CD4-positive, alpha-beta memory T cell (primary cell): ENCODE measurements around the gene SMARCE1. TPM values are rescaled to one million over a fixed set of nuclear protein-coding genes. Genes with fewer than 3 reads are reported as not detected.
A peak's percentile ranks its signal among the peaks of the same experiment; 100 is the strongest.

Experiments
- CTCF ChIA-PET: fragments of 350-600 bp; sonication (Branson Sonifier 250); formaldehyde crosslinking; loops from one replicate; lab custom pipeline; 2021; ENCODE audit warnings: inconsistent platforms; ENCODE audit not compliant: partially characterized antibody; lab: Charles Lee
- POLR2A ChIA-PET: fragments of 350-600 bp; sonication (Branson Sonifier 250); formaldehyde crosslinking; loops from one replicate; lab custom pipeline; 2021; ENCODE audit not compliant: partially characterized antibody; lab: Charles Lee
- DNase-seq, 5 donors: peaks; one replicate each; pipeline versions ENCODE4 v3.0.0 to v3.0.0-alpha.2; 2020 to 2022; ENCODE audit warnings: mixed read lengths in 1 of 5
- H3K27ac ChIP-seq: one replicate; pipeline ENCODE4 v1.7.0; 2013; ENCODE audit warnings: low read depth, low read length
- H3K27me3 ChIP-seq: 2 replicates; pipeline ENCODE4 v1.7.0; 2013; ENCODE audit warnings: mild to moderate bottlenecking, low read length, moderate library complexity; ENCODE audit not compliant: insufficient read depth
- H3K36me3 ChIP-seq: 2 replicates; pipeline ENCODE4 v1.7.0; 2013; ENCODE audit warnings: mild to moderate bottlenecking, low read length, moderate library complexity; ENCODE audit not compliant: insufficient read depth
- H3K4me1 ChIP-seq: 2 replicates; pipeline ENCODE4 v1.7.0; 2013; ENCODE audit warnings: mild to moderate bottlenecking, low read length, moderate library complexity; ENCODE audit not compliant: insufficient read depth
- H3K4me3 ChIP-seq, 2 donors: one replicate each; pipeline ENCODE4 v1.7.0; 2013; ENCODE audit warnings: low read length in 2 of 2, mild to moderate bottlenecking in 1 of 2
- H3K9me3 ChIP-seq, 2 donors: one replicate each; pipeline ENCODE4 v1.7.0; 2013; ENCODE audit warnings: low read length in 2 of 2, control low read depth in 1 of 2; ENCODE audit not compliant: control insufficient read depth in 1 of 2
- H3K27ac Mint-ChIP-seq, 7 donors: one replicate each; pipeline ENCODE4 v1.8.0; 2020 to 2021; ENCODE audit warnings: mixed read lengths in 7 of 7, mild to moderate bottlenecking in 6 of 7, inconsistent platforms in 3 of 7, moderate library complexity in 3 of 7
- H3K27me3 Mint-ChIP-seq, 2 donors: one replicate each; pipeline ENCODE4 v1.8.0; 2020 to 2021; ENCODE audit warnings: mixed read lengths in 2 of 2
- H3K36me3 Mint-ChIP-seq, 2 donors: one replicate each; pipeline ENCODE4 v1.8.0; 2020 to 2021; ENCODE audit warnings: mixed read lengths in 2 of 2, inconsistent platforms in 1 of 2, mild to moderate bottlenecking in 1 of 2
- H3K4me1 Mint-ChIP-seq, 4 donors: one replicate each; pipeline ENCODE4 v1.8.0; 2020 to 2021; ENCODE audit warnings: mixed read lengths in 4 of 4, mild to moderate bottlenecking in 1 of 4
- H3K4me3 Mint-ChIP-seq, 8 donors: one replicate each; pipeline ENCODE4 v1.8.0; 2020 to 2021; ENCODE audit warnings: mixed read lengths in 8 of 8, mild to moderate bottlenecking in 7 of 8, moderate library complexity in 6 of 8, inconsistent platforms in 3 of 8
- H3K9me3 Mint-ChIP-seq, 8 donors: one replicate each; pipeline ENCODE4 v1.8.0; 2020 to 2021; ENCODE audit warnings: mixed read lengths in 8 of 8, mild to moderate bottlenecking in 5 of 8, inconsistent platforms in 3 of 8, moderate library complexity in 1 of 8
- intact Hi-C: fragments of 100-400 bp; cut with micrococcal nuclease; formaldehyde crosslinking; loops from one replicate; pipeline ENCODE4 v1.15.1; 2023
- polyA plus RNA-seq, 2 donors: library from polyadenylated mRNA; unstranded; fragments of 300-500 nt; fragmentation: Illumina TruSeq; gene quantifications; one replicate each; pipeline ENCODE4 v1.2.3, GENCODE V29; 2021
- total RNA-seq, 2 experiments: library from RNA; stranded (reverse); gene quantifications; one replicate each; pipeline ENCODE4 v1.2.3, GENCODE V29; 2021

Gene SMARCE1
- total RNA-seq, result 10 to 100 TPM; 87.6 to 91.0 TPM
- 100 to 1,000 TPM; 148 to 197 TPM for polyA plus RNA-seq

- H3K4me1 Mint-ChIP-seq, result peaks cover 23 to 58% (median 37%) of the 10 kb centered on the region in 4 donors
- Histone ChIP-seq H3K4me1 (peaks cover 47% of the 10 kb centered on the region), H3K27me3 (no peaks in the 10 kb centered on the region), H3K4me3 (peak within 1 kb of the TSS; percentile 82 to 92), H3K9me3 (no peaks in the 10 kb centered on the region), H3K36me3 (peaks cover 15% of the 10 kb centered on the region), H3K27ac (peak within 1 kb of the TSS; percentile 95)
- ChIA-PET CTCF (interaction anchor here (0.8 to 1.7 kb wide), 4 partner anchors 33 to 230 kb away, joined by 3 read pairs; partner anchors contain the start of gene TOP2A), POLR2A (interaction anchor here (0.6 to 4.1 kb wide), 29 partner anchors 9 to 1741 kb away, joined by 3 to 32 read pairs (median 6); partner anchors contain the start of genes CCR7, EIF1, STAT3 and TOP2A)
- peak; percentile 76 to 83 (median 77) for DNase-seq
- intact Hi-C loops, result loop anchor here (1.0 kb wide), 1 partner anchor 79 kb away; no protein-coding TSS in a partner anchor
- H3K9me3 Mint-ChIP-seq, result no peaks in the 10 kb centered on the region
- no peaks in the 10 kb centered on the region for H3K27me3 Mint-ChIP-seq
- peaks cover 21 to 36% of the 10 kb centered on the region in 2 donors for H3K36me3 Mint-ChIP-seq
- peak within 1 kb of the TSS; percentile 98 to 100 (median 99) for H3K27ac Mint-ChIP-seq
- H3K4me3 Mint-ChIP-seq, result peak within 1 kb of the TSS; percentile 88 to 98 (median 94)
Measured at GRCh38 chr17:40647624-40648383, at the start of gene SMARCE1. TSS of gene SMARCE1 (minus strand) at chr17:40647818. CDS start at chr17:40645802, 2,016 bp downstream.

GRCh38 chr17:40697297-40697696, 49.7 kb upstream of the SMARCE1 start:
- H3K27me3 ChIP-seq, result no peaks in the 10 kb centered on the region
- no peak overlapping the region for H3K4me3 ChIP-seq
- no peak overlapping the region for H3K27ac ChIP-seq
- Mint-ChIP-seq H3K27ac (no peak overlapping the region), H3K27me3 (peaks cover 11 to 25% of the 10 kb centered on the region in 2 donors), H3K4me1 (peaks cover 0 to 8% (median 0%) of the 10 kb centered on the region in 4 donors), H3K4me3 (no peak overlapping the region), H3K9me3 (no peaks in the 10 kb centered on the region), H3K36me3 (no peaks in the 10 kb centered on the region)
- CTCF ChIA-PET, result no interaction called here
- intact Hi-C loops, result no loop called here
- DNase-seq, result no peak
- POLR2A ChIA-PET, result no interaction called here
- no peaks in the 10 kb centered on the region for H3K36me3 ChIP-seq
- no peaks in the 10 kb centered on the region for H3K4me1 ChIP-seq
- no peaks in the 10 kb centered on the region for H3K9me3 ChIP-seq

DNA sequence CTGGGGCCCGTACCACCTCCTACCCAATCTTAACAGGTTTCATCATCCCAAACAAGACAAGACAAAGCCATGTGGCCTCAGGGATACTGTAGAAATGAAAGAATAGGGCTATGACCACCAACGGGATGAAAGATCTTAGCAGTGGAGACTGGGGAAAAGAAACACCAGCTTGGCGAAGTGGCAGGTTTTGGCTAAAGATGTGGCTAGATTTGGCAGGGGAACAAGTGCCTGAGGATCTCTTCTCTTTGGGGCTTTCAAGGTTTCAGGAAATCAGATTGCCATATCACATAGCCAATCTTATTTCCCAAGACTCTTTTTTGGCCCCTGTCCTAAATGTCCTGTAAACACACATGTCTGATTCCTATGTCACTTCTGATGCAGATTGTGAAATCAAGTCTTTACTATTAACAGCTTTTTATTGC, 49.0 kb upstream of the SMARCE1 start:
- Histone ChIP-seq H3K4me1 (no peaks in the 10 kb centered on the region), H3K36me3 (no peaks in the 10 kb centered on the region), H3K27ac (no peak overlapping the region), H3K9me3 (no peaks in the 10 kb centered on the region), H3K4me3 (no peak overlapping the region), H3K27me3 (no peaks in the 10 kb centered on the region)
- POLR2A ChIA-PET, result no interaction called here
- CTCF ChIA-PET, result no interaction called here
- Mint-ChIP-seq H3K4me3 (no peak overlapping the region), H3K4me1 (peaks cover 0 to 8% (median 0%) of the 10 kb centered on the region in 4 donors), H3K9me3 (no peaks in the 10 kb centered on the region), H3K36me3 (no peaks in the 10 kb centered on the region), H3K27me3 (peaks cover 11 to 26% of the 10 kb centered on the region in 2 donors), H3K27ac (no peak overlapping the region)
- intact Hi-C loops, result no loop called here
- DNase-seq, result no peak

GRCh38 chr17:40695874-40696472, 48.4 kb upstream of the SMARCE1 start:
- ChIA-PET POLR2A (no interaction called here), CTCF (no interaction called here)
- intact Hi-C loops, result no loop called here
- H3K4me1 ChIP-seq, result no peaks in the 10 kb centered on the region
- no peak overlapping the region for H3K27ac Mint-ChIP-seq
- no peak overlapping the region for H3K27ac ChIP-seq
- no peak overlapping the region for H3K4me3 ChIP-seq
- H3K9me3 Mint-ChIP-seq, result no peaks in the 10 kb centered on the region
- H3K36me3 Mint-ChIP-seq, result no peaks in the 10 kb centered on the region
- no peak for DNase-seq
- no peaks in the 10 kb centered on the region for H3K27me3 ChIP-seq
- peaks cover 11 to 26% of the 10 kb centered on the region in 2 donors for H3K27me3 Mint-ChIP-seq
- H3K4me1 Mint-ChIP-seq, result peaks cover 0 to 8% (median 0%) of the 10 kb centered on the region in 4 donors
- H3K9me3 ChIP-seq, result no peaks in the 10 kb centered on the region
- H3K36me3 ChIP-seq, result no peaks in the 10 kb centered on the region
- no peak overlapping the region for H3K4me3 Mint-ChIP-seq

DNA sequence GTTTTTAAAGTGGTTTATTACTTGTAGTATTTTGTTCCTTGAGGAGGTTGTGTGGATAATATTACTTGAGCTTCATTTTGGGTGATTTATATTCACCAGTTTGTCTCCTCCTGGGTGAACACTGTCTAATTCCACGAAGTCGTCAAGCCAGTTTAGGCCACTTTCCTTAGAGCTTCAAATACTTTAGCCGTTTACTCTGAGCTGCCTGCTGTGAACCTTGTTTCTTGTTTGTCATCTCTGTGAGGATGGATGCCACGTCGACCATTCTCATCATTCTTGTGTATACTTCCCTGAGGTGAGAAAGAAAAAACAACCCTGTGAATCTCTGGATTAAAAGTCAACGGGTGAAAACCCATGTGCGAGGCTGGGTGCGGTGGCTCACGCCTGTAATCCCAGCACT, 47.0 kb upstream of the SMARCE1 start:
- POLR2A ChIA-PET, result no interaction called here
- Histone ChIP-seq H3K27ac (no peak overlapping the region), H3K4me1 (no peaks in the 10 kb centered on the region), H3K27me3 (no peaks in the 10 kb centered on the region), H3K36me3 (no peaks in the 10 kb centered on the region), H3K4me3 (no peak overlapping the region), H3K9me3 (no peaks in the 10 kb centered on the region)
- CTCF ChIA-PET, result no interaction called here
- Mint-ChIP-seq H3K4me3 (no peak overlapping the region), H3K36me3 (no peaks in the 10 kb centered on the region), H3K27ac (no peak overlapping the region), H3K9me3 (no peaks in the 10 kb centered on the region), H3K4me1 (peaks cover 0 to 8% (median 0%) of the 10 kb centered on the region in 4 donors), H3K27me3 (peaks cover 12 to 26% of the 10 kb centered on the region in 2 donors)
- DNase-seq, result no peak
- intact Hi-C loops, result no loop called here

- Mint-ChIP-seq H3K4me3 (no peak overlapping the region), H3K9me3 (no peaks in the 10 kb centered on the region), H3K4me1 (no peaks in the 10 kb centered on the region), H3K27me3 (peaks cover 9 to 11% of the 10 kb centered on the region in 2 donors), H3K27ac (no peak overlapping the region), H3K36me3 (no peaks in the 10 kb centered on the region)
- ChIA-PET POLR2A (no interaction called here), CTCF (no interaction called here)
- Histone ChIP-seq H3K27ac (no peak overlapping the region), H3K27me3 (no peaks in the 10 kb centered on the region), H3K36me3 (no peaks in the 10 kb centered on the region), H3K9me3 (no peaks in the 10 kb centered on the region), H3K4me1 (no peaks in the 10 kb centered on the region), H3K4me3 (no peak overlapping the region)
- no peak for DNase-seq
- intact Hi-C loops, result no loop called here
Measured at GRCh38 chr17:40687106-40687505, 39.5 kb upstream of the SMARCE1 start.

- Histone ChIP-seq H3K9me3 (no peaks in the 10 kb centered on the region), H3K36me3 (no peaks in the 10 kb centered on the region), H3K27me3 (no peaks in the 10 kb centered on the region), H3K4me1 (no peaks in the 10 kb centered on the region), H3K27ac (no peak overlapping the region), H3K4me3 (no peak overlapping the region)
- Mint-ChIP-seq H3K27ac (no peak overlapping the region), H3K36me3 (no peaks in the 10 kb centered on the region), H3K27me3 (peaks cover 13 to 15% of the 10 kb centered on the region in 2 donors), H3K4me1 (no peaks in the 10 kb centered on the region), H3K4me3 (no peak overlapping the region), H3K9me3 (no peaks in the 10 kb centered on the region)
- ChIA-PET POLR2A (no interaction called here), CTCF (no interaction called here)
- intact Hi-C loops, result no loop called here
- DNase-seq, result no peak
Measured at GRCh38 chr17:40686192-40686591, 38.6 kb upstream of the SMARCE1 start.
